ENCODE data around the gene FOCAD.

The FOCAD gene

DNA sequence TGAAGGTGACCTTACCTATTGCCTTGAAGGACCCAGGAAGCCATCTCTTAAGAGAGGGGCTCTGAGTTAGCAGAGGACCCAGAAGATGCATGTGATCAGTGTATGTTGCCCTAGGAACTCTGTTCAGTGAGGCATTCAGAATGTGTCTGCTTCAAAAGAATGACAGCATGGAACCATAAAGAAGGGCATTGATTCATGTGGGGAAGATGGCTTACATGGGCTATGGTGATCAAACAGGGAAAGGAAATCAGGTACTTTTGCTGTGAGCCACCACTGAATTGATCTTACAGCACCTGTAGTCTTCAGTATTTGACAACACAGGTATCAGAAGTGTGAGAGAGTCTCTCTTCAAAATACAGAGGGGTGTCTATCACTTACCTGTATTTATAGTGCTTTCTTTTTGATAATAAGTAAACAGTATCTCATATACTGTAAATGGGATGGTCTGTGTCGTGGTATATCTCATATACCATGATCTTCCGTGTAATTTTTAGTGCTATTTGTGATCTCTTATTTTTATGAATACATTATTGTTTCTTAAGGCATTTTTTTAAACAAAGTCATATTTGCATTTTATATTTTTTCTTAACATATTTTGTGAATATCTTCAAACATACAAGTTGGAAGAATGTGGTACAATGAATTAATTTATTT, 57.0 kb downstream of the FOCAD start:
- DNase-seq = no peak

- no peak for DNase-seq
Measured at GRCh38 chr9:20742833-20743232, 58.8 kb downstream of the FOCAD start.

GRCh38 chr9:20744036-20744630, 60.1 kb downstream of the FOCAD start:
- DNase-seq = no peak

DNA sequence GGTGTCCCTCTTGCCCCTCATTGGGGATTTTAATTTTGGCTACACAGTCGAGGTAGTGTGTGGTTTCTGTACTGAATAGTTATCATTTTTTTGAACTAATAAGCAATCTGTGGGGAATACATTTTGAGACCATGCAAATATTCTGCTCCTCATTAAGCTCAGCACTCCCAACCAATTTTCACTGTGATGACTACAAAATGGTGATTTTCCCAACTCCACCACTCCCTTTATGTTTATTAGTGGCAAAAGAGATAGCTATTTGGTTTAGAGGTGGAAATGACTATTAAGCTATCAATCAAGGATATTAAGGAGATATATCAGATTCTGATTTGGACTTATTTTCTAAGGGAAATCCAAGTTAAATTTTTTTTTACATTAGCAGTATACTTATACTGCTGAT, 62.9 kb downstream of the FOCAD start:
- DNase-seq = no peak

DNA sequence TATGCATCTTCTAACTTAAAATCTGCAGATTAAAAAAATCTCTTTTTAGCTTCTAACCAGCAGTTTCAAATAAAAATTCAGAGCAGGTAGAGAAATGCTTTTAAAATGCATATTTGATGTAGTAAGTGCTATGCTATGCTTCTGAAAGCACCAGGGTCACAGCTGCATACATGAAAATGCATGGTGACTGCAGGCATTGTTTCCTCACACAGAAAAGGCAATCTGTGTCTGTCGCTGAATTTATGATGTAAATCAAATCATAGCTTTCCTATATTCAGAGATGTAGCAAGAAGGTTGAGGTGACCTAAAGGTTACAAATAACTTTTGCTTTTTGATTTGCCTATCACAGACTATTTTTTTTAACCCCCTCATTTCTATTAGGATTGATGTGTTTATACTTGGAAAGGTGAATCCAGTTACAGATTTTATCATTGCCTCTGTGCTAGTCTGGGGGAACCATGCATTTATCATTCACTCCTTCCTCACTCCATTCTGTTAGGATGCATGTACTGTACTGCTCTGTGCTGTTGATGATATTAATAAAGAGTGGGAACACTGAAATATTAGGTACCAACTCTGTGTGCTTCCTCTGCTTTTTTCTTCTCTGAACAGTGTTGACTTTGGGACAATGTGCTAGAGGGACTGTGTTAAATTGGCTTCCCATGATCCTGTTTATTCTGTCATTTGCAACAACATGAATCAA, 65.6 kb downstream of the FOCAD start:
- DNase-seq = no peak

- no peak for DNase-seq
Measured at GRCh38 chr9:20753761-20754160, 69.7 kb downstream of the FOCAD start.

DNA sequence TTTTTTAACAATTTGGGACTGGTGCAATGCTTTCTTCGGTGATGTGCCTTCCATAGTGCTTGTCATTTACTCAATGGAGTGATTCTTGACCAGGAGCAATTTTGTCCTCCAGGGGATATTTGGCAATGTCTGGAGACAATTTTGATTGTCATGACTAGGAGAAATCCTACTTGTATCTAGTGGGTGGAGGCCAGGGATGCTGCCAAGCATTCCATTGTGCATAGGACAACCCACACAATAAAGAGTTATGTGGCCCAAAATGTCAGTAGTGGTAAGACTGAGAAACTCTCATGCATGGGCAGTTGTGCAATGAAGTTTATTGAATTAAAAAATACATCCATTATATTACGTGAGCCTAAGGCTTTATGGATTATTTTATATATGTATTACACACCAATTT, 70.5 kb downstream of the FOCAD start:
- DNase-seq = no peak

DNA sequence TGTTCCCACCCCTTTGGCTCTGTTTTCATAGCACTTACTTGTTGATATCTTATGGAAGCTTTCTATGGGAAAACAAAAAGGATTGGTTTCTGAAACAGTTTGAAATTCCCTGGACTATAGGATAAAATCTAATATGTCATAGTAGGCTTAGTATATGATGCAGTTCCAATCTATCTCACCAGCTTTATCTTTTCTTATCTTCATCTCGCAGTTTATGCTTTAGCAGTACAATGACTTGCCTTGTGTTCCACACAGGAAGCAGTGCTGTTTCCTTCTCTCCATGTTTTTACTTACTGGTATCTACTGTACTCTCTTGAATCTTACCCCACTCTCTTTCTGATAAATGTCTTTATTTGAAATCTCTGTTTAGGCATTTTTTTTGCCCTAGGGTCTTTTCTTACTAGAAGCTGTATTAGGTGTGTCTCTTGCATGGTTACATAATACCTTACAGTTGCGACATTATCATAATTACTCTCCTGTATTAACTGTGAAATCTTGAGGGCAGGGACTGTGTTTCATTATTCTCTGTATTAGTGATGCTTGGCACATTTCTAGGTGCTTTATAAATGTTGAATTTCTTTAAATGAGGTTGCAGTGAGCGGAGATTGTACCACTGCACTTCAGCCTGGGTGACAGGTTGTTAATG, 76.3 kb downstream of the FOCAD start:
- no peak for DNase-seq

DNA sequence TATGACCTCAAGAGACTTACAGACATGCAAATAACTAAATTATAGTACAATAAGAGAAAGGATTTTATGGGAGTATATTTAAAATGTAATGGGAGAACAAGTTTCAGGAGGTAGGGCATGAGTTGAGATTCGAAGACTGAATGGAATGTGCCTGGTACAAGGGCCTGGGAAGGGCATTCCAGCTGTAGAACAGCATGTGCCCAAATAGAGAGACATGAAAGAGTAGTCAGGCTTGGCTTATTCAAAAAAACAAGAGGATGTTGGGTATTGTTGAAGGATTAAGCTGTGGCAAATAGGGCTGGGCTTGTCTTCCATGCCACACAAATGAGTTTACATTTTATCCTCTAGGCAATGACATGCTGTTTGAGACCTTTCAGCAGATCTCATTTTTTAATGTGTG, 86.9 kb downstream of the FOCAD start:
- no peak for DNase-seq

- DNase-seq = no peak
Measured at GRCh38 chr9:20771729-20772128, 87.7 kb downstream of the FOCAD start.

DNA sequence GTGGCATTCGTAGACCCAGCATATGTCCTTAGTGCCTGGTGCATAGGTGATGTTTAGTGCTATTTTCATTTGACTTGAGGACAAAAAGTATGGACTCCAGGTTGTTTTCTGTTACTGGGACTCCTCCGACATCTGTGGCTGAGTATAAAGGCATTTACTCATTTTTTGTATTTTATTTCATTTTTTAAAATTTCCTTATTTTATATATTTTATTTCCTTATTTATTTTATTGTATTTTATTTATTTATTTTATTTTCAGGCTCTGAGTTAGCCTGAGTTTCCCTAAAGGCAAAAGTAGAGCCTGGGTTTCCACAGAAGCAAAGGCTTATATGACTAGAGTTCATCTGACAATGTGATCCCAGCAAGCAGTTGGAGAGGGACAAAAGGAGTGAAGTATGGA, 91.6 kb downstream of the FOCAD start:
- no peak for DNase-seq

GRCh38 chr9:20781092-20781491, 97.0 kb downstream of the FOCAD start:
- no peak for DNase-seq

GRCh38 chr9:20782289-20782688, 98.2 kb downstream of the FOCAD start:
- no peak for DNase-seq

DNA sequence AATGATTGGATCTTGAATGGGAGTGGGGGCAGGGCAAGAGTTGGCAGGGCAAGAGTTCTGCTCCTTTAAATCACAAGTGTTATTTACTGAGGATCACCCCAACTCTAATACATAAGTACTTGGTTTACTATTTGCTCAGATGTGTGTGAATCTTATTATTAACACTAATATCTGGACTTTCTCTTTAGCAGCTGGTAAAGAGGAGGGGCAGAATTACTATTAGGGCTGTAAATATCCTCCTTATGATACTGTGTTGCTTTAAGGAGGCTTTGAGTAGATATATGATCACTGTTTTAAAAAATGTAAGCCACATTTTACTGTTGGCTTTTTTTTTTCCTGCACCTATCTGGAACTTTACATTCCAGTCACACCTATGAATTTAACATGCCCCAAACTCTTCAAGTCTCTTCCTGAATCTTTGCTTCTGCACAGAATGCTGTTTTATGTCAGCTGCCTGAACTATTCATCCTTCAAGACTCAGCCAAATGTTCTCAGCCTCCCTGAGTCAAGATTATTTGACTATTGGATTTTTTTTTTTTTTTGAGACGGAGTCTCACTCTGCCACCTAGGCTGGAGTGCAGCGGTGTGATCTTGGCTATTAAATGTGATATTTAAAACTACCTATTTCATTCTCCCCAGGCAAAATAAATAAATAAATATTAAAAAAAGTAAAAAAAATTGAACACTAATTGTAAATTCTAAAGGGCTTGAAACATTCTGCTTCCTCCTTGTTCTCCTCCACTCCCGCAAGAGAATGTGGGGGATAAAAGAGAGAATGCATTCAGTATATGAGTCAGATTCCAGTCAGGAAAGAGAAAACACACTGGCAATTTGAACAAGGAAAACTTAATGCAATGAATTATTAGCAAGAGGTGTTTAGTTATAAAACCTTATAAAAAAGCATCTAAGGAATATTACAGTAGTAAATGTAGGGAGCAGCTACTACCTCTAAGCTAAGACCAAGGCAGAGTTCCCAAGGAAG, 99.3 kb downstream of the FOCAD start:
- no peak for DNase-seq

- DNase-seq = no peak
Measured at GRCh38 chr9:20784196-20784595, 100.1 kb downstream of the FOCAD start.

GRCh38 chr9:20786807-20787206, 102.7 kb downstream of the FOCAD start:
- DNase-seq = no peak

DNA sequence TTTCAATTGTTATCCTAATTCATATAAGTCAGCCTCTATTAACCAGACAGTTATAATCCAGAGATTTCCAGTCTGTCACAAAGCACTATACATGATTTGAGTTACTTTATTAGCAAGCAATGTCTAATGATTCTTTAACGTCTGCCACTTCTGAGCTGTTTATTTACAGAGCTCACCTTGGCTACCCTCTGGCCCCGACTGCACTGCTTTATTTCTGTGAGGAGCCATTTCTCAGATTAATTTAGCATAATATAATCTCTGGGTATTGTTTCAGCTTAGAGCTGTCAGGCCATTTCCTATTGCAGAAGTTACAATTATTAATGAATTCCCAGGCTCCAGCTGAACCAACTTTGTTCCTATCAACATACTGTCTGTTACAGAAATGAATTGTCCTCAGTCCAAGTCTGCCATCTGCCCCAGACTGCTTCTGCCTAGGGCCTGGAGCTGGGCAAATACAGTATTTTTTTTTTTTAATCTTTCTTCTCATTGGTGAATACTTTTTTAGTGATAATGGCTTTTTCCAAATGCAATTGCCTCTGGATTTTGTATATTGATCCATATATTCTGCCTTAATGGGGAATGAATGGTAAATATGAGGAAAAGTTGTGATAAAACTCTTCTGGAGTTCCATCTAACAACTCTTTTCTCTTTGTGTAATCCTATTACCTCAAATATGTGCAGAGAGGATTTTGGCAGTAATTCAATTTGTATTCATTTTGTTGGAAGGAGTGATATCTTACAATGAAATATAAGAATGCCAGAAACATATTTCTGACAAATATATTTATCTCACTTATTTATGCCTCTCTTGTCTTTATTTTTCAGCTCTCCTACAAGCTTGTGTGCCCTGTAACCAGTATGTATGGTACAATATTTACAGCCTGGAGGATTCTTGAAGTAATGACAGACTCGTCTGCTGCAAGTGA, 104.7 kb downstream of the FOCAD start:
- DNase-seq = no peak

DNA sequence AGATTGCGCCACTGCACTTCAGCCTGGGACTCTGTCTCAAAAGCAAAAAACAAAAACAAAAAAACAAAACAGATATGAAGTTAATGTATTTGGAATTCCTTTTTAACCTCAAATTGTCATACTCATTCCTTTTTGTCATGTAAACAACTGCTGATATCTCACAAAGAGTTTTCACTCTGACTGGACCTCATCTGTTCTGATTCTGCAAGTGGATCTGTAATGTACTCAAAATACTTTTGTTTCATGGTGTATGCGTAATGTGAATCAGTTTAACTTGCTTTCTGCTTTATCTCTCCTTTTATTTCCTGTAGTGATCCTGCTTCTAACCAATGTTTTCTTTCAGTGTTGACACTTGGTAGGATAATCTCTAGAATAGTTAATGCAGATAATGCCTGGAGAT, 106.7 kb downstream of the FOCAD start:
- no peak for DNase-seq

DNA sequence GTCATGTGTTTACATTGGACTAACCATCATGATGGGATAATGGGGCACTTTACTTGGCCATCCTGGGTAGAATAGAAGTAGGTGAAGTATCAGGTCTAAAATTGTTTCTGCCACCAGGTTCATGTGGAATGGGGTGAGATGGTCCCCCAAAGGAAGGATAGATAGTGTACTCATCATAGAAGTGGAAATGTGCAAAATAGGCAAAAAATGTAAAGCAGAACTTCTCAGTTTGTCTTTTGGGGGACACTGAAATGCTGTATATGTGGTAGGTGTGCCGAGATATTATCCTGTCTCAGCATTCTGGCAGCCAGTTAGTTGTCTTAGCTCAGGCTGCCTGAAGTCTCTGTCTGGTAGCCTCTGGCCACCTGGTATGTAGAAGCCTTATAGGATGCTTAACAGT, 107.6 kb downstream of the FOCAD start:
- no peak for DNase-seq

GRCh38 chr9:20804489-20805250, 120.6 kb downstream of the FOCAD start:
- no peak for DNase-seq

- no peak for DNase-seq
Measured at GRCh38 chr9:20805766-20806165, 121.7 kb downstream of the FOCAD start.
